Renal pelvis (tissue), 4 donors: ENCODE results near the gene MMP13. TPM values are rescaled to one million over a fixed set of nuclear protein-coding genes. Genes with fewer than 3 reads are reported as not detected.

Source experiments
- DNase-seq: peaks from one replicate; pipeline ENCODE4 v3.0.0-alpha.2; 2013
- polyA plus RNA-seq, 3 donors: library from polyadenylated mRNA; unstranded; fragments of 120-200 nt; gene quantifications; one replicate each; pipeline ENCODE4 v1.2.1, GENCODE V29; 2013; ENCODE audit not compliant: insufficient read length in 3 of 3

Gene MMP13
- polyA plus RNA-seq, 3 donors, result 0.16 TPM; not detected in 2

- DNase-seq, result no peak
Measured at GRCh38 chr11:102900346-102900745, 55.2 kb downstream of the MMP13 start.

Other genes starting within 250 kb of the MMP13 start
- not detected for gene MMP27, start 250.0 kb downstream of the MMP13 start, polyA plus RNA-seq
- under 1 TPM in 1 of 3 donors, not detected in 2; 0.06 TPM for gene MMP8, start 230.8 kb downstream of the MMP13 start, polyA plus RNA-seq
- under 1 TPM in 1 of 3 donors, not detected in 2; 0.11 TPM for gene MMP10, start 175.1 kb downstream of the MMP13 start, polyA plus RNA-seq
- gene MMP1, start 157.6 kb downstream of the MMP13 start, polyA plus RNA-seq, result under 1 TPM in 2 of 3 donors, not detected in 1; 0.21 to 0.27 TPM
- gene MMP3, start 112.1 kb downstream of the MMP13 start, polyA plus RNA-seq, result under 1 TPM in 1 of 3 donors, not detected in 2; 0.10 TPM
- gene MMP12, start 80.8 kb downstream of the MMP13 start, polyA plus RNA-seq, result 1 to 10 TPM; 2.4 to 4.7 (median 4.3) TPM
- 10 to 100 TPM; 33.0 to 37.2 (median 35.1) TPM for gene DCUN1D5, start 136.4 kb upstream of the MMP13 start, polyA plus RNA-seq
- gene DYNC2H1, start 153.7 kb upstream of the MMP13 start, polyA plus RNA-seq, result 10 to 100 TPM; 35.3 to 44.6 (median 44.6) TPM